T-cell (primary cell): ENCODE measurements around the gene SHISAL1. TPM values are rescaled to one million over a fixed set of nuclear protein-coding genes. Genes with fewer than 3 reads are reported as not detected.

Source experiments
- ATAC-seq, 4 experiments: fragments of 200-7000 bp in 3 of 4; fragments of 150-1000 bp in 1 of 4; cut with Tn5 transposase; replicated peaks in 1 of 4; 1 replicate in 3 of 4; 2 replicates in 1 of 4; pipeline ENCODE4 v1.10.0; 2021; ENCODE audit warnings: moderate library complexity in 3 of 4, mild to moderate bottlenecking in 2 of 4, moderate number of reproducible peaks in 1 of 4
- CTCF ChIA-PET, 2 donors: fragments of 300-600 bp; sonication (Branson Sonifier 250); formaldehyde crosslinking; loops; one replicate each; lab custom pipeline; 2022; ENCODE audit warnings: antibody characterized with exemption in 2 of 2; lab: Charles Lee
- POLR2A ChIA-PET, 2 donors: fragments of 300-600 bp; sonication (Branson Sonifier 250); formaldehyde crosslinking; loops; one replicate each; lab custom pipeline; 2022; ENCODE audit warnings: antibody characterized with exemption in 2 of 2; lab: Charles Lee
- DNase-seq, 35 experiments: peaks; one replicate each; pipeline versions ENCODE4 v3.0.0 to v3.0.0-alpha.2; 2013 to 2023
- H3K27ac ChIP-seq: one replicate; pipeline ENCODE4 v1.5.1; 2013; ENCODE audit warnings: low read length
- H3K27me3 ChIP-seq, 2 experiments: replicated peaks in 1 of 2; 1 replicate in 1 of 2; 2 replicates in 1 of 2; pipeline versions ENCODE4 v1.6.1 to v1.7.0; 2013; ENCODE audit warnings: low read length in 1 of 2, mixed read lengths in 1 of 2; ENCODE audit not compliant: control insufficient read depth in 2 of 2, insufficient read depth in 2 of 2; ENCODE audit errors: extremely low read depth in 1 of 2
- H3K36me3 ChIP-seq, 2 donors: 1 replicate in 1 of 2; 2 replicates in 1 of 2; pipeline versions ENCODE4 v1.6.1 to v1.7.0; 2013; ENCODE audit warnings: low read length in 1 of 2; ENCODE audit not compliant: control insufficient read depth in 2 of 2, insufficient read depth in 1 of 2; ENCODE audit errors: extremely low read depth in 1 of 2
- H3K4me1 ChIP-seq, 2 experiments: 1 replicate in 1 of 2; 2 replicates in 1 of 2; pipeline versions ENCODE4 v1.6.1 to v1.7.0; 2013; ENCODE audit warnings: low read length in 2 of 2, mixed read lengths in 1 of 2; ENCODE audit not compliant: insufficient read depth in 2 of 2, control insufficient read depth in 1 of 2; ENCODE audit errors: extremely low read depth in 1 of 2
- H3K4me3 ChIP-seq, 2 donors: 1 replicate in 1 of 2; 2 replicates in 1 of 2; pipeline versions ENCODE4 v1.5.1 to v1.7.0; 2013; ENCODE audit warnings: mild to moderate bottlenecking in 2 of 2, low read length in 1 of 2, moderate library complexity in 1 of 2; ENCODE audit not compliant: control insufficient read depth in 1 of 2; ENCODE audit errors: extremely low read depth in 1 of 2
- H3K9me3 ChIP-seq: 2 replicates; pipeline ENCODE4 v1.7.0; 2013
- H3K27ac Mint-ChIP-seq, 2 donors: one replicate each; pipeline ENCODE4 v1.8.0; 2020 to 2021; ENCODE audit warnings: mild to moderate bottlenecking in 2 of 2, mixed read lengths in 2 of 2
- H3K27me3 Mint-ChIP-seq, 2 donors: one replicate each; pipeline ENCODE4 v1.8.0; 2021 to 2022; ENCODE audit warnings: mixed read lengths in 2 of 2
- H3K36me3 Mint-ChIP-seq: one replicate; pipeline ENCODE4 v1.8.0; 2021; ENCODE audit warnings: mixed read lengths
- H3K4me1 Mint-ChIP-seq, 3 donors: one replicate each; pipeline ENCODE4 v1.8.0; 2020 to 2022; ENCODE audit warnings: mixed read lengths in 3 of 3, mild to moderate bottlenecking in 1 of 3
- H3K4me3 Mint-ChIP-seq, 3 donors: one replicate each; pipeline ENCODE4 v1.8.0; 2020 to 2022; ENCODE audit warnings: mild to moderate bottlenecking in 3 of 3, mixed read lengths in 3 of 3, moderate library complexity in 3 of 3
- H3K9me3 Mint-ChIP-seq, 3 donors: one replicate each; pipeline ENCODE4 v1.8.0; 2020 to 2022; ENCODE audit warnings: mixed read lengths in 3 of 3
- WGBS: methylation state at CpG from one replicate; pipeline ENCODE4 v1.1.5; 2013; ENCODE audit warnings: missing lambda C conversion rate; ENCODE audit not compliant: insufficient coverage; 5-methylcytosine and 5-hydroxymethylcytosine counted together
- total RNA-seq, 35 experiments: library from RNA in 6 of 35; stranded (reverse) in 6 of 35; fragments of 120-200 nt in 1 of 35; gene quantifications; one replicate each; pipeline versions ENCODE4 v1.2.1 to v1.2.4 and lab custom pipeline; 2013 to 2026

SHISAL1 gene
- total RNA-seq, 5 donors from 2014 or later (not counting 1 experiment from before 2014, with no cell fraction given) = 0.03 to 0.06 TPM; not detected in 3

GRCh38 chr22:44225091-44225689 lies 87.6 kb downstream of the SHISAL1 start:
- Mint-ChIP-seq H3K27me3 (peaks cover 20 to 22% of the 10 kb centered on the region in 2 donors), H3K27ac (peak overlapping the region in 1 of 2 donors; percentile 4), H3K4me1 (no peaks in the 10 kb centered on the region), H3K36me3 (peaks cover 3% of the 10 kb centered on the region), H3K4me3 (no peak overlapping the region), H3K9me3 (peaks cover 3 to 26% (median 8%) of the 10 kb centered on the region in 3 donors)
- Histone ChIP-seq H3K27ac (no peak overlapping the region), H3K9me3 (no peaks in the 10 kb centered on the region), H3K27me3 (peaks cover 0 to 10% of the 10 kb centered on the region in 2 experiments), H3K4me3 (no peak overlapping the region), H3K36me3 (no peaks in the 10 kb centered on the region), H3K4me1 (no peaks in the 10 kb centered on the region)
- DNase-seq (no peak), ATAC-seq (no peak)
- CTCF ChIA-PET = no interaction called here
- 81% methylated on average over 10 of the region's 11 CpGs for WGBS
- POLR2A ChIA-PET = no interaction called here

GRCh38 chr22:44224166-44224565 lies 88.6 kb downstream of the SHISAL1 start:
- Mint-ChIP-seq H3K4me1 (no peaks in the 10 kb centered on the region), H3K4me3 (no peak overlapping the region), H3K27ac (no peak overlapping the region), H3K36me3 (peaks cover 3% of the 10 kb centered on the region), H3K27me3 (peaks cover 20 to 22% of the 10 kb centered on the region in 2 donors), H3K9me3 (peaks cover under 1 to 18% (median 5%) of the 10 kb centered on the region in 3 donors)
- Histone ChIP-seq H3K4me1 (no peaks in the 10 kb centered on the region), H3K27me3 (peaks cover 0 to 15% of the 10 kb centered on the region in 2 experiments), H3K27ac (no peak overlapping the region), H3K9me3 (no peaks in the 10 kb centered on the region), H3K4me3 (no peak overlapping the region), H3K36me3 (no peaks in the 10 kb centered on the region)
- POLR2A ChIA-PET = no interaction called here
- CTCF ChIA-PET = no interaction called here
- DNase-seq = no peak
- no peak for ATAC-seq
- WGBS = 75% methylated on average over 3 of the region's 12 CpGs

GRCh38 chr22:44221710-44222475 lies 90.9 kb downstream of the SHISAL1 start:
- DNase-seq (no peak), ATAC-seq (no peak)
- no peaks in the 10 kb centered on the region for H3K4me1 ChIP-seq
- peaks cover 20 to 21% of the 10 kb centered on the region in 2 donors for H3K27me3 Mint-ChIP-seq
- H3K36me3 Mint-ChIP-seq = peaks cover under 1% of the 10 kb centered on the region
- peaks cover 0 to 15% of the 10 kb centered on the region in 2 experiments for H3K27me3 ChIP-seq
- ChIA-PET CTCF (no interaction called here), POLR2A (interaction anchor here in 1 of 2 donors (0.6 kb wide), 1 partner anchor 216 kb away, joined by 3 read pairs; no protein-coding TSS in a partner anchor)
- H3K27ac Mint-ChIP-seq = no peak overlapping the region
- no peak overlapping the region for H3K27ac ChIP-seq
- H3K4me3 Mint-ChIP-seq = no peak overlapping the region
- no peaks in the 10 kb centered on the region for H3K9me3 ChIP-seq
- no peaks in the 10 kb centered on the region for H3K36me3 ChIP-seq
- H3K9me3 Mint-ChIP-seq = peaks cover 0 to under 1% (median under 1%) of the 10 kb centered on the region in 3 donors
- H3K4me3 ChIP-seq = no peak overlapping the region
- H3K4me1 Mint-ChIP-seq = no peaks in the 10 kb centered on the region
- 94% methylated on average over 9 of the region's 11 CpGs for WGBS

- no peak for ATAC-seq
- no peaks in the 10 kb centered on the region for H3K4me1 Mint-ChIP-seq
- H3K4me3 ChIP-seq = no peak overlapping the region
- no peak overlapping the region for H3K27ac ChIP-seq
- ChIA-PET CTCF (no interaction called here), POLR2A (no interaction called here)
- DNase-seq = no peak
- no peaks in the 10 kb centered on the region for H3K9me3 ChIP-seq
- no peaks in the 10 kb centered on the region for H3K36me3 ChIP-seq
- no peaks in the 10 kb centered on the region for H3K4me1 ChIP-seq
- H3K27ac Mint-ChIP-seq = no peak overlapping the region
- H3K4me3 Mint-ChIP-seq = no peak overlapping the region
- peaks cover 0 to 14% of the 10 kb centered on the region in 2 experiments for H3K27me3 ChIP-seq
- no peaks in the 10 kb centered on the region for H3K9me3 Mint-ChIP-seq
- WGBS = 90% methylated on average over 14 of the region's 23 CpGs
- H3K27me3 Mint-ChIP-seq = peaks cover 15% of the 10 kb centered on the region in 2 donors
- no peaks in the 10 kb centered on the region for H3K36me3 Mint-ChIP-seq
Measured at GRCh38 chr22:44220727-44221680, 91.7 kb downstream of the SHISAL1 start.

GRCh38 chr22:44219101-44219870 lies 93.5 kb downstream of the SHISAL1 start:
- Histone ChIP-seq H3K9me3 (no peaks in the 10 kb centered on the region), H3K4me1 (no peaks in the 10 kb centered on the region), H3K27ac (no peak overlapping the region), H3K4me3 (no peak overlapping the region), H3K27me3 (peaks cover 0 to 5% of the 10 kb centered on the region in 2 experiments), H3K36me3 (no peaks in the 10 kb centered on the region)
- ChIA-PET CTCF (no interaction called here), POLR2A (no interaction called here)
- DNase-seq (no peak), ATAC-seq (no peak)
- Mint-ChIP-seq H3K36me3 (no peaks in the 10 kb centered on the region), H3K9me3 (no peaks in the 10 kb centered on the region), H3K27ac (no peak overlapping the region), H3K4me1 (no peaks in the 10 kb centered on the region), H3K4me3 (no peak overlapping the region), H3K27me3 (peaks cover 3 to 5% of the 10 kb centered on the region in 2 donors)
- 80% methylated on average over 13 of the region's 21 CpGs for WGBS
